Hindlimb muscle (tissue), 1 donor: ENCODE measurements around the gene FAM13C. TPM values are rescaled to one million over a fixed set of nuclear protein-coding genes. Genes with fewer than 3 reads are reported as not detected.
A peak's percentile ranks its signal among the peaks of the same experiment; 100 is the strongest.
"Not testable (repeated sequence)": the region's sequence is repeated elsewhere in the genome, so short reads cannot be mapped to it uniquely, and the experiment has no call there.

Experiments used
- DNase-seq: peaks from one replicate; pipeline ENCODE4 v3.0.0-alpha.2; 2013
- polyA plus RNA-seq: library from polyadenylated mRNA; unstranded; fragments of 120-200 nt; gene quantifications from one replicate; pipeline ENCODE4 v1.2.1, GENCODE V29; 2013; ENCODE audit not compliant: insufficient read length

FAM13C gene
- polyA plus RNA-seq, 1 donor = 31.2 TPM

DNA sequence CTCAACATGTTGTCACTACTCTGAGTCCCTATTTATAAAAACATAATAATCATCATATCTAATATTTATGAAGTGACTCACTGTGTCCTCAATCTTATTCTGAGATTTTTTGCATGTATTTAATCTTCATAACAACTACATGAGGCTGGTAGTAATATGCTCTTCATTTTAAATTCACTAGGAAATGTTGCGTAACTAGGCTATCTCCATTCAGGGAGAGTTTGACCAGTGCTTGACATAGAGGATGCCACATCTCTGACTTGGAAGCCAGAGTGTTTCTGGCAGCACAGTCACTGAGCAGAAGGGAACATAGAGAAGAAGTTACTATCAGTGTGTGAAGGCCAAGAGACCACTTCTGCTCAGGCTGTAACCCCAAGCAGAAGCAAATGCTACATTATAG, 88.9 kb downstream of the FAM13C start:
- no peak for DNase-seq

DNA sequence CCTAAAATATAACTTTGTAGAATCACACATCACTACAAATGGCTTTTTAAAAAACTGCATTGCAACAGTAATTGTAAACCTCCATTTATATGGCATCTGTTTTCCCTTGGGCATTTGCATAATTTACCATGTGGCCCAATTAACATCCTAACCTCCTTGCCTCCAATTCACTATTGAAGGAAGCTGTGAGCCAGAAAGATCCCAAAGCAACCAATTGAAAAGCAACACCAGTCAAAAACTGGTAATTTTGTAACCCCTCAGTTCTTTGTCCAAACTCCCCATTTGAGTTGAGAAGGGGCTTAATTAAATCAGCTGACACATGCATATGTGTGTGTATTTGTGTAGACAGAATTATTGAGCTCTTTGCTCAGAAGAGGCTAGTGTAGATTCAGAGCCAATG, 90.3 kb downstream of the FAM13C start:
- DNase-seq = no peak

GRCh38 chr10:59271160-59271559, 91.2 kb downstream of the FAM13C start:
- DNase-seq = no peak

DNA sequence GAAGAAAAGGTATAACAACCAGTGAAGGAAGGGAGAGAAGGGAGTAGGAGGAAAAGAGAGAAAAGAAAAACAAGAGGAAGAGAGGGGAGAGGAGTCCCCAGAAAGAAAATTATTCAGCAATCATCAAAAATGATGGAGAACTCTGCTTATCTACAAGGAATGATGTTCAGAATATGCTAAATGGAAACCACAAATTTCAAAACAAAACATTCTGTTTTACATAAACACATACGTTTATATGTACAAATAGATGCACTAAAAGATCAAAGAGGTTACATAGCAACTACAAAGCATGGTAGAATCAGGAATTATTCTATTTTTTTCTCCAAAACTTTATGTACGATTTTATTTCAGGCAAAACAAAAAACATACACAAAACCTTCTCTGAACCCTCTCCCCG, 91.9 kb downstream of the FAM13C start:
- no peak for DNase-seq

DNA sequence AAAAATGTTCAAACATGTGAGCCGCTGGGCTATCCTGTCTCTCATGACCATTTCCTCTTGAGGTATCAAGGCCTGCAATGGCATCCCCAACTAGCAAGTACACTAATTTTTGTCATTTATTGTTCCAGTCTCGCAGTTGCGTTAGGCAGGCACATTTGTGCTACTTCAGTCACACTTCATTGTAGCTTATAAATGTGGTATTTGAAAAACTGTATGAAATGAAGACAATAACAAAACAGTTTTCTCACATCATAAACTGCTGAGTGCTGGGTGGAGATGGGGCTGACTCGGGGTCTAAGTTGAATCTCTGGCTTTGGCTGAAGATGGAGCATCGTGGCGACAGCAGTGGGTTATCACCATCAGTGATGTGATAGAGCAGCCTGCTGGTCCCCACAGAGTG, 92.7 kb downstream of the FAM13C start:
- DNase-seq = no peak

- no peak for DNase-seq
These were observed 93.9 kb downstream of the FAM13C start for GRCh38 chr10:59268460-59268859.

GRCh38 chr10:59266321-59266720, 96.0 kb downstream of the FAM13C start:
- no peak for DNase-seq

DNA sequence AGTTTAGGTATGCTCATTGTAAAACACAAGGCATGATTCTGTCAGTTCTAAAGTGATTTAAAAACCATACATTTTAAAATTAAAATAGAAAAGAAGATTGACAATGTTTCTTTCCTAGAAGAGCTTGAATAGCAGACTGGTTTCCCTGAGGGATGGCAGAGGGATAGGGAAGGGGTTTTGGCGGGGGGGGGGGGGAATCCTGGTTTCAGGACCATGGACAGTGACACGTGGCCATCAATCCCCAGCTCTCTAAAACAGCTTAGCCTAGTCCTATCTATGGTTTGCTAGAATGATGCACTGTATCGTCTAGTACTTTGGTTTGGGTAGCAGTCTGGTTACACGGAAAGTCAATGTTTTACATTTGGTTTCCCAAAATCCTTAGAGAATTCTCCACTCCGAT, 97.2 kb downstream of the FAM13C start:
- no peak for DNase-seq

- DNase-seq = no peak
These were observed 103.5 kb downstream of the FAM13C start for GRCh38 chr10:59258890-59259289.

GRCh38 chr10:59257224-59257623, 105.1 kb downstream of the FAM13C start:
- no peak for DNase-seq

DNA sequence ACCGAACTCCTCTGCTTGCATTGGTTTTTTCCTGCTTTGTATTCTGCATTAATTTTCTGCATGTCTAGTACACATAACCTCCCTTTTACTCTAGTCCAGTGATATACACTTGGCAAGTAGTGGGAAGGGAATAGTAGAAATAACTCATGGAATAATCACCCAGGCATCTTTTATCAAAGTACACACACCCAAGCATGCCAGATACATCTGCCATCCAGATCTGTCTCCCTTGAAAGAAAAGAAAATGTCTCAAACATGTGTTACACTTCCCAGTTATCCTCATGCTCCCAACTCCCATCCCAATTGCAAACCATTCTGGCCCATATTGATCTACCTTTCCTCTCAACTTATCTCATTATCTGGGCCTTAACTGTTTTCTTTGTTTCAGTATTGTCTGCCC, 106.9 kb downstream of the FAM13C start:
- DNase-seq = no peak

DNA sequence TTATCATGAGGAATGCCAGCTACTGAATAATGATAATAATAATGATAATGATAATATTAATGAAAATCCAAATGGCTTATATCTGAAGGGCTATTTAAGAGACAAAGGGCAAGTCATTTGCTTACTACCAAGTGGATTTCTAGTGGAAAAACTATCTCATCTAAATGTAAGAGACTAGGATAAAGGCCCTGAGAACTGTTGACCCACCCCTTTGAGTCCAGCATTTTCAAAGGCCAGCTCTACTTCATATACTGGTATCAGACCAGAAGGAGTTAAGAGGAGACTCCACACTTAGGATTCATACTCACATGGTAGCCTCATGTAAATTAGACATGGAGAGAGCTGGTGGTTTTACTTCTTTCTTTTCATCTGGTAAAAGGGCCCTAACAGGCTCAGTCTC, 109.9 kb downstream of the FAM13C start:
- DNase-seq = no peak

- no peak for DNase-seq
These were observed 116.7 kb downstream of the FAM13C start for GRCh38 chr10:59245686-59246085.

- no peak for DNase-seq
These were observed 117.5 kb downstream of the FAM13C start for GRCh38 chr10:59244871-59245270.

- DNase-seq = no peak
These were observed 118.6 kb downstream of the FAM13C start for GRCh38 chr10:59243611-59244195.

- no peak for DNase-seq
These were observed 119.4 kb downstream of the FAM13C start for GRCh38 chr10:59242991-59243390.

DNA sequence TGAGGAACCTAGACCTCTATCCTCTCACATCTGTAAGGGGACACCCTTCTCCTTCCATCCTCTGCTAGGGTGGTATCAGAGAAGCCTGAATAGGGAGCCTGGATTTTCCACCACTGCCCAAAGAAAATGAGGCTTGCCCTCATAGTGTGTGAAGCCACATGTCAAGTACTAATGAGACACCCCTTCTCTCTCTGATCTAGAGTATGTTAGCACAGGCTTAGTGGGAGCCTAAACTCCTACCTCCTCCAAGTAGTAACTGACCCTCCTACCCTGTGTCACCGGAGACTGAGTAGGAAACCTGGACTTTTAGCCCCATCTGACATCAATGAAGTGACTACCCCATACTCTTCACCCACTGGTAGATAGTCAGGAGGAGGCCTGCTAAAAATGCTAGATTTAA, 120.3 kb downstream of the FAM13C start:
- DNase-seq = no peak

- DNase-seq = peak; percentile 64
These were observed 121.7 kb downstream of the FAM13C start for GRCh38 chr10:59240582-59241183.

GRCh38 chr10:59239108-59239507, 123.2 kb downstream of the FAM13C start:
- DNase-seq = not testable (repeated sequence)

DNA sequence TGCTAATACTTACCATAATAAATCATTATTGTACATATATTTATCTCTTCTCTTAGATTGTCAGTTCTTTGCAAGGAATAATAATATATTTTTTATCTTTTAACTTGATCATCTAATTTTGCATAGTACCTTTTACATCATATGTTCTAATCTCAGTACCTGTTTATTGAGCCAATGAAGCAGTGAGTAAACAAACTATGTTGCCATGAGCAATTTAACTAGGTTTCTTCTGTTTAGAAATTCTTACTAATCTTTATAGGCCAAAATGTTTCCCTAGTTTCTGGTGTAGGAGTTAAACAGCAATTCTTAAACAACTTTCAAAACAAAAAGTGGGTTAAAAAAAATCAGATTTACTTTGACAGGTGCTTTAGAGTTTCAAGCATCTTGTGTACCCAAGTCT, 124.6 kb downstream of the FAM13C start:
- no peak for DNase-seq

DNA sequence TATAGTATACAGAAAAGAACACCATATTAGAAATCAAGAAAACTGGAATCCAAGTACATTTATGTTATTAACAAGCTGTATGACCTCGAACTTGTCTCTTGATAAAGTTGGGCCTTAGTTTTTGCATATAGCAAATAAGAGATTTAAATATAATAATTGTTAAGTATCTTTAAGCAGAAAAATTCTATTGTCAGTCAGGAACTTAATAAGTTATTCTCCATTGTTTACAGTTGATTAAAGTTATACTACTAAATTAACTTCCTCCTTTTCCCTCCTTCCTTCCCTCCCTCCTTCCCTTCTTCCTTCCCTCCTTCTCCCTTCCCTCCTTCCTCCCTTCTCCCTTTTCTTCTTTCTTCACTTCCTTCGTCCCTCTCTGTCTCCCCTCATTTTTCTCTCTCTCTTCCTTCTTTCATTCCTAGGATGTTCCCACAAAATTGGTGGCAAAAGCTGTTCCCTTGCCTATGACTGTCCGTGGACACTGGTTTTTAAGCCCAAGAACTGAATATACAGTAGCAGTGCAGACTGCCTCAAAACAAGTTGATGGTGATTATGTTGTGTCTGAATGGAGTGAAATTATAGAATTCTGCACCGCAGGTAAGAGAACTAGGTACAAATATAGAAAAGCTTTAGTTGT, 126.2 kb downstream of the FAM13C start:
- DNase-seq = no peak

DNA sequence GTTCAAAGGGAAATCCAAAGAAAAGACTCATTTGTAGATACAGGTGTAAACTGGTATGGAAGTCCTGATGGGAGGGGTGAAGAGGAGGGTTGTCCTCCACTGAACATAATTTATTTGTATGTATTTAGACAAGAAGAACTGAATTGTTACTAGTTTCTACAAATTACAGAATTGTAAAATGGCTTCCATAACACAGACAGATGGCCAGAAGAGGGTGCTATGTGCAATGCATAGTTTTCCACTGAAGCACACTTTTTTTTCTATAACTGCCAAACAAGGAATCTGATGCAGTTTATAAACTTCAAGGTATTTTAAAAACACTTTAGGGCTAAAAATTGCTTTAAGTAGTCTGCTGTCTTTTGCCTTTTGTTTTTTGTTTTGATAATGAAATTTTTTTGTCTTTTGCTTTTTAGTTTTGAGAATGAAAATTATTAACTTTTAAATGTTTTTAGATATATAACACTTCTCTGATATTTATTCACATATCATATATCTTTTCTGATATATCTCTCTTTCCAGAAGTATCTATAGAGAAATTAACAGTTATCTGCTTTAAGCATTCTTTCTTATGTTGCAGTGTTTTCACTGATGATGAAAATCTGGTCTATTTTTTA, 127.4 kb downstream of the FAM13C start:
- peak; percentile 38 for DNase-seq

GRCh38 chr10:59234194-59234593, 128.2 kb downstream of the FAM13C start:
- no peak for DNase-seq

- DNase-seq = no peak
These were observed 132.9 kb downstream of the FAM13C start for GRCh38 chr10:59229441-59229840.
